ENCODE data around the gene DPP6. TPM values are rescaled to one million over a fixed set of nuclear protein-coding genes. Genes with fewer than 3 reads are reported as not detected.
"Not testable (repeated sequence)": the region's sequence is repeated elsewhere in the genome, so short reads cannot be mapped to it uniquely, and the experiment has no call there.

DPP6 gene
- total RNA-seq, 2 experiments from 2014 or later: not detected

GRCh38 chr7:154672659-154673415, 620.6 kb downstream of the DPP6 start:
- Histone ChIP-seq H3K9me3 (ENCODE audit: control insufficient read depth in 1 of 2, insufficient read depth in 1 of 2, low read length in 2 of 2) (peaks cover 0 to 25% of the 10 kb centered on the region in 2 experiments), H3K4me3 (ENCODE audit: low read length) (no peak overlapping the region), H3K4me1 (ENCODE audit: insufficient read depth, low read length) (no peaks in the 10 kb centered on the region), H3K36me3 (ENCODE audit: insufficient read depth, low read length) (no peaks in the 10 kb centered on the region), H3K27ac (ENCODE audit: low read depth in 1 of 2, low read length in 2 of 2) (no peak overlapping the region), H3K27me3 (ENCODE audit: control insufficient read depth in 1 of 2, insufficient read depth in 2 of 2, low read length in 2 of 2) (no peaks in the 10 kb centered on the region)
- TF ChIP-seq, protein P1, sequence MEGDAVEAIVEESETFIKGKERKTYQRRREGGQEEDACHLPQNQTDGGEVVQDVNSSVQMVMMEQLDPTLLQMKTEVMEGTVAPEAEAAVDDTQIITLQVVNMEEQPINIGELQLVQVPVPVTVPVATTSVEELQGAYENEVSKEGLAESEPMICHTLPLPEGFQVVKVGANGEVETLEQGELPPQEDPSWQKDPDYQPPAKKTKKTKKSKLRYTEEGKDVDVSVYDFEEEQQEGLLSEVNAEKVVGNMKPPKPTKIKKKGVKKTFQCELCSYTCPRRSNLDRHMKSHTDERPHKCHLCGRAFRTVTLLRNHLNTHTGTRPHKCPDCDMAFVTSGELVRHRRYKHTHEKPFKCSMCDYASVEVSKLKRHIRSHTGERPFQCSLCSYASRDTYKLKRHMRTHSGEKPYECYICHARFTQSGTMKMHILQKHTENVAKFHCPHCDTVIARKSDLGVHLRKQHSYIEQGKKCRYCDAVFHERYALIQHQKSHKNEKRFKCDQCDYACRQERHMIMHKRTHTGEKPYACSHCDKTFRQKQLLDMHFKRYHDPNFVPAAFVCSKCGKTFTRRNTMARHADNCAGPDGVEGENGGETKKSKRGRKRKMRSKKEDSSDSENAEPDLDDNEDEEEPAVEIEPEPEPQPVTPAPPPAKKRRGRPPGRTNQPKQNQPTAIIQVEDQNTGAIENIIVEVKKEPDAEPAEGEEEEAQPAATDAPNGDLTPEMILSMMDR (IDR thresholded peaks at IDR 0.05): no peak
- no peak overlapping the region for H3K27ac Mint-ChIP-seq
- DNase-seq (no peak), ATAC-seq (ENCODE audit: poor library complexity) (no peak)
- ChIA-PET POLR2A (no interaction called here), CTCF (no interaction called here)
- no peaks in the 10 kb centered on the region for H3K36me3 Mint-ChIP-seq (ENCODE audit: low read depth)
- no peak overlapping the region for H3K4me3 Mint-ChIP-seq
- no peaks in the 10 kb centered on the region for H3K27me3 Mint-ChIP-seq
- H3K4me1 Mint-ChIP-seq (ENCODE audit: low read depth): no peaks in the 10 kb centered on the region
- intact Hi-C loops (cut with DNase I, micrococcal nuclease): no loop called here
- peaks cover 2% of the 10 kb centered on the region for H3K9me3 Mint-ChIP-seq

- TF ChIP-seq, protein P1 (IDR thresholded peaks at IDR 0.05): no peak
- Mint-ChIP-seq H3K4me3 (no peak overlapping the region), H3K4me1 (ENCODE audit: low read depth) (no peaks in the 10 kb centered on the region), H3K27ac (no peak overlapping the region), H3K9me3 (no peaks in the 10 kb centered on the region), H3K36me3 (ENCODE audit: low read depth) (no peaks in the 10 kb centered on the region), H3K27me3 (no peaks in the 10 kb centered on the region)
- no peaks in the 10 kb centered on the region for H3K4me1 ChIP-seq (ENCODE audit: insufficient read depth, low read length)
- DNase-seq (no peak), ATAC-seq (ENCODE audit: poor library complexity) (no peak)
- no peaks in the 10 kb centered on the region for H3K36me3 ChIP-seq (ENCODE audit: insufficient read depth, low read length)
- ChIA-PET CTCF (no interaction called here), POLR2A (no interaction called here)
- H3K9me3 ChIP-seq (ENCODE audit: control insufficient read depth in 1 of 2, insufficient read depth in 1 of 2, low read length in 2 of 2): peaks cover 0 to 25% of the 10 kb centered on the region in 2 experiments
- intact Hi-C loops (cut with DNase I, micrococcal nuclease): no loop called here
- H3K27me3 ChIP-seq (ENCODE audit: control insufficient read depth in 1 of 2, insufficient read depth in 2 of 2, low read length in 2 of 2): no peaks in the 10 kb centered on the region
- H3K27ac ChIP-seq (ENCODE audit: low read depth in 1 of 2, low read length in 2 of 2): no peak overlapping the region
- no peak overlapping the region for H3K4me3 ChIP-seq (ENCODE audit: low read length)
Observed at GRCh38 chr7:154674191-154674590, 622.0 kb downstream of the DPP6 start.

GRCh38 chr7:154675560-154675959, 623.4 kb downstream of the DPP6 start:
- Histone ChIP-seq H3K27me3 (ENCODE audit: control insufficient read depth in 1 of 2, insufficient read depth in 2 of 2, low read length in 2 of 2) (no peaks in the 10 kb centered on the region), H3K36me3 (ENCODE audit: insufficient read depth, low read length) (no peaks in the 10 kb centered on the region), H3K4me1 (ENCODE audit: insufficient read depth, low read length) (no peaks in the 10 kb centered on the region), H3K9me3 (ENCODE audit: control insufficient read depth in 1 of 2, insufficient read depth in 1 of 2, low read length in 2 of 2) (peaks cover 0 to 22% of the 10 kb centered on the region in 2 experiments), H3K4me3 (ENCODE audit: low read length) (no peak overlapping the region), H3K27ac (ENCODE audit: low read depth in 1 of 2, low read length in 2 of 2) (no peak overlapping the region)
- TF ChIP-seq, protein P1 (IDR thresholded peaks at IDR 0.05): no peak
- no peak overlapping the region for H3K4me3 Mint-ChIP-seq
- intact Hi-C loops (cut with DNase I, micrococcal nuclease): no loop called here
- H3K36me3 Mint-ChIP-seq (ENCODE audit: low read depth): no peaks in the 10 kb centered on the region
- H3K4me1 Mint-ChIP-seq (ENCODE audit: low read depth): no peaks in the 10 kb centered on the region
- no peak for DNase-seq
- H3K27me3 Mint-ChIP-seq: no peaks in the 10 kb centered on the region
- ChIA-PET CTCF (no interaction called here), POLR2A (no interaction called here)
- no peak overlapping the region for H3K27ac Mint-ChIP-seq
- H3K9me3 Mint-ChIP-seq: no peaks in the 10 kb centered on the region
- no peak for ATAC-seq (ENCODE audit: poor library complexity)

DNA sequence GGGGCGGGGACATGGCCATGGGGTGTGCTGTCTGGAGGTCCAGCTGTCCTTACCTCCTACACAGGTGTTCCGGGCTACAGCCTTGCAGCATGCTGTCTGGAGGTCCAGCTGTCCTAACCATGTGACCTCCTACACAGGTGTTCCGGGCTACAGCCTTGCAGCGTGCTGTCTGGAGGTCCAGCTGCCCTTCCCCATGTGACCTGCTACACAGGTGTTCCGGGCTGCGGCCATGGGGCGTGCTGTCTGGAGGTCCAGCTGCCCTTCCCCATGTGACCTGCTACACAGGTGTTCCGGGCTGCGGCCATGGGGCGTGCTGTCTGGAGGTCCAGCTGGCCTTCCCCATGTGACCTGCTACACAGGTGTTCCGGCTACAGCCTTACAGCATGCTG, 623.8 kb downstream of the DPP6 start:
- H3K4me3 Mint-ChIP-seq; H3K27me3 ChIP-seq (ENCODE audit: control insufficient read depth in 1 of 2, insufficient read depth in 2 of 2, low read length in 2 of 2); ATAC-seq (ENCODE audit: poor library complexity); POLR2A ChIA-PET; H3K36me3 ChIP-seq (ENCODE audit: insufficient read depth, low read length); H3K27me3 Mint-ChIP-seq; DNase-seq; H3K36me3 Mint-ChIP-seq (ENCODE audit: low read depth); H3K4me1 ChIP-seq (ENCODE audit: insufficient read depth, low read length); H3K4me3 ChIP-seq (ENCODE audit: low read length); H3K27ac ChIP-seq (ENCODE audit: low read depth in 1 of 2, low read length in 2 of 2); CTCF ChIA-PET; H3K4me1 Mint-ChIP-seq (ENCODE audit: low read depth); H3K9me3 Mint-ChIP-seq; H3K27ac Mint-ChIP-seq; intact Hi-C loops (cut with DNase I, micrococcal nuclease): not testable (repeated sequence)
- peaks cover 0 to 22% of the 10 kb centered on the region in 2 experiments for H3K9me3 ChIP-seq (ENCODE audit: control insufficient read depth in 1 of 2, insufficient read depth in 1 of 2, low read length in 2 of 2)

Measured in CD4-positive, alpha-beta T cell (primary cell).